Measurements from ENCODE around the gene PDPN. TPM values are rescaled to one million over a fixed set of nuclear protein-coding genes. Genes with fewer than 3 reads are reported as not detected.

PDPN gene
- total RNA-seq, 1 experiment from 2014 or later, result not detected

GRCh38 chr1:13616234-13616633 is 32.6 kb downstream of the PDPN start:
- Histone ChIP-seq H4K20me1 (ENCODE audit: insufficient read depth) (no peaks in the 10 kb centered on the region), H3K9me2 (ENCODE audit: insufficient read depth) (no peaks in the 10 kb centered on the region), H3K27ac (no peak overlapping the region), H3K4me3 (no peak overlapping the region), H3K79me2 (ENCODE audit: low read depth) (no peaks in the 10 kb centered on the region), H3F3A (ENCODE audit: insufficient read depth, low read depth) (no peaks in the 10 kb centered on the region), H3K4me2 (no peak overlapping the region), H3K4me1 (replicated peaks; ENCODE audit: insufficient read depth) (no peaks in the 10 kb centered on the region), H3K36me3 (ENCODE audit: low read depth) (no peaks in the 10 kb centered on the region), H3K27me3 (ENCODE audit: insufficient read depth, low read depth) (peaks cover 16% of the 10 kb centered on the region), H3K9me3 (ENCODE audit: insufficient read depth, low read depth) (no peaks in the 10 kb centered on the region), H2AFZ (no peak overlapping the region)
- DNase-seq, result no peak
- no peak for TF ChIP-seq EZH2 (IDR thresholded peaks at IDR 0.05; ENCODE audit: low read depth)
- no TSS peak for BruUV-seq (replicated peaks)
- intact Hi-C loops (cut with micrococcal nuclease; ENCODE audit: unreplicated experiment), result no loop called here
- POLR2A ChIA-PET (ENCODE audit: unreplicated experiment), result no interaction called here
- CTCF ChIA-PET, result no interaction called here

GRCh38 chr1:13617108-13617507 is 33.5 kb downstream of the PDPN start:
- H3K4me2 ChIP-seq, result no peak overlapping the region
- H3K27me3 ChIP-seq (ENCODE audit: insufficient read depth, low read depth), result peaks cover 16% of the 10 kb centered on the region
- H3K4me1 ChIP-seq (replicated peaks; ENCODE audit: insufficient read depth), result no peaks in the 10 kb centered on the region
- no peak overlapping the region for H2AFZ ChIP-seq
- no peak overlapping the region for H3K27ac ChIP-seq
- H3K36me3 ChIP-seq (ENCODE audit: low read depth), result no peaks in the 10 kb centered on the region
- no peaks in the 10 kb centered on the region for H3F3A ChIP-seq (ENCODE audit: insufficient read depth, low read depth)
- POLR2A ChIA-PET (ENCODE audit: unreplicated experiment), result no interaction called here
- BruUV-seq (replicated peaks), result no TSS peak
- intact Hi-C loops (cut with micrococcal nuclease; ENCODE audit: unreplicated experiment), result no loop called here
- no peak overlapping the region for H3K4me3 ChIP-seq
- H4K20me1 ChIP-seq (ENCODE audit: insufficient read depth), result no peaks in the 10 kb centered on the region
- TF ChIP-seq EZH2 (IDR thresholded peaks at IDR 0.05; ENCODE audit: low read depth) (no peak), CTCF (conservative IDR thresholded peaks at IDR 0.05) (no peak)
- H3K79me2 ChIP-seq (ENCODE audit: low read depth), result no peaks in the 10 kb centered on the region
- DNase-seq, result no peak
- CTCF ChIA-PET, result no interaction called here
- no peaks in the 10 kb centered on the region for H3K9me2 ChIP-seq (ENCODE audit: insufficient read depth)
- H3K9me3 ChIP-seq (ENCODE audit: insufficient read depth, low read depth), result no peaks in the 10 kb centered on the region

GRCh38 chr1:13617773-13618172 is 34.1 kb downstream of the PDPN start:
- DNase-seq, result no peak
- no peaks in the 10 kb centered on the region for H3K4me1 ChIP-seq (replicated peaks; ENCODE audit: insufficient read depth)
- H3K9me2 ChIP-seq (ENCODE audit: insufficient read depth), result no peaks in the 10 kb centered on the region
- H4K20me1 ChIP-seq (ENCODE audit: insufficient read depth), result no peaks in the 10 kb centered on the region
- H3K36me3 ChIP-seq (ENCODE audit: low read depth), result no peaks in the 10 kb centered on the region
- ChIA-PET POLR2A (ENCODE audit: unreplicated experiment) (no interaction called here), CTCF (no interaction called here)
- peaks cover 16% of the 10 kb centered on the region for H3K27me3 ChIP-seq (ENCODE audit: insufficient read depth, low read depth)
- H3K4me2 ChIP-seq, result no peak overlapping the region
- intact Hi-C loops (cut with micrococcal nuclease; ENCODE audit: unreplicated experiment), result no loop called here
- TF ChIP-seq CTCF (conservative IDR thresholded peaks at IDR 0.05) (no peak), EZH2 (IDR thresholded peaks at IDR 0.05; ENCODE audit: low read depth) (no peak)
- no peak overlapping the region for H3K4me3 ChIP-seq
- BruUV-seq (replicated peaks), result no TSS peak
- H3K79me2 ChIP-seq (ENCODE audit: low read depth), result no peaks in the 10 kb centered on the region
- H3K9me3 ChIP-seq (ENCODE audit: insufficient read depth, low read depth), result no peaks in the 10 kb centered on the region
- no peak overlapping the region for H2AFZ ChIP-seq
- H3F3A ChIP-seq (ENCODE audit: insufficient read depth, low read depth), result no peaks in the 10 kb centered on the region
- H3K27ac ChIP-seq, result no peak overlapping the region

- no peaks in the 10 kb centered on the region for H4K20me1 ChIP-seq (ENCODE audit: insufficient read depth)
- no peak overlapping the region for H3K4me2 ChIP-seq
- H3K9me3 ChIP-seq (ENCODE audit: insufficient read depth, low read depth), result no peaks in the 10 kb centered on the region
- peaks cover 16% of the 10 kb centered on the region for H3K27me3 ChIP-seq (ENCODE audit: insufficient read depth, low read depth)
- ChIA-PET POLR2A (ENCODE audit: unreplicated experiment) (no interaction called here), CTCF (no interaction called here)
- H3K9me2 ChIP-seq (ENCODE audit: insufficient read depth), result no peaks in the 10 kb centered on the region
- H2AFZ ChIP-seq, result no peak overlapping the region
- intact Hi-C loops (cut with micrococcal nuclease; ENCODE audit: unreplicated experiment), result no loop called here
- no peaks in the 10 kb centered on the region for H3F3A ChIP-seq (ENCODE audit: insufficient read depth, low read depth)
- DNase-seq, result no peak
- H3K36me3 ChIP-seq (ENCODE audit: low read depth), result no peaks in the 10 kb centered on the region
- no peak overlapping the region for H3K27ac ChIP-seq
- no peak overlapping the region for H3K4me3 ChIP-seq
- TF ChIP-seq CTCF (conservative IDR thresholded peaks at IDR 0.05) (no peak), EZH2 (IDR thresholded peaks at IDR 0.05; ENCODE audit: low read depth) (no peak)
- no peaks in the 10 kb centered on the region for H3K4me1 ChIP-seq (replicated peaks; ENCODE audit: insufficient read depth)
- no peaks in the 10 kb centered on the region for H3K79me2 ChIP-seq (ENCODE audit: low read depth)
- BruUV-seq (replicated peaks), result no TSS peak
These were observed 34.9 kb downstream of the PDPN start for GRCh38 chr1:13618483-13618882.

Measured in PC-9 (cell line).